GM23338 (cell line): ENCODE measurements around the gene MINAR1. TPM values are rescaled to one million over a fixed set of nuclear protein-coding genes. Genes with fewer than 3 reads are reported as not detected.

ENCODE experiments used
- ATAC-seq: fragments of 200-7000 bp; cut with Tn5 transposase; 3 replicates; pipeline ENCODE4 v1.9.1; 2020
- DNase-seq: peaks from one replicate; pipeline ENCODE4 v3.0.0-alpha.2; 2015; ENCODE audit warnings: low spot score
- H2AFZ ChIP-seq: fragments of 200-600 bp; sonication (generic); 2 replicates; pipeline ENCODE4 v1.8.0; 2016; ENCODE audit warnings: antibody characterized with exemption, mild to moderate bottlenecking, moderate library complexity
- H3F3A ChIP-seq: fragments of 200-600 bp; sonication (generic); replicated peaks from 2 replicates; pipeline ENCODE4 v1.8.0; 2017; ENCODE audit warnings: antibody characterized with exemption, mixed run types, low read depth
- H3K27ac ChIP-seq: fragments of 200-600 bp; sonication (generic); 2 replicates; pipeline ENCODE4 v1.6.1; 2016; ENCODE audit warnings: low read depth
- H3K27me3 ChIP-seq: fragments of 200-600 bp; sonication (generic); 2 replicates; pipeline ENCODE4 v1.8.0; 2016; ENCODE audit warnings: mild to moderate bottlenecking, mixed run types, moderate library complexity; ENCODE audit not compliant: insufficient read depth
- H3K36me3 ChIP-seq: fragments of 200-600 bp; sonication (generic); 2 replicates; pipeline ENCODE4 v1.8.0; 2016; ENCODE audit warnings: mild to moderate bottlenecking; ENCODE audit not compliant: insufficient read depth
- H3K4me1 ChIP-seq: fragments of 200-600 bp; sonication (generic); 2 replicates; pipeline ENCODE4 v1.8.0; 2016; ENCODE audit warnings: mild to moderate bottlenecking, moderate library complexity; ENCODE audit not compliant: insufficient read depth
- H3K4me2 ChIP-seq: fragments of 200-600 bp; sonication (generic); 2 replicates; pipeline ENCODE4 v1.7.1; 2017; ENCODE audit warnings: mixed run types
- H3K4me3 ChIP-seq: fragments of 200-600 bp; sonication (generic); 2 replicates; pipeline ENCODE4 v1.6.1; 2016; ENCODE audit warnings: mixed run types
- H3K79me2 ChIP-seq: fragments of 200-600 bp; sonication (generic); replicated peaks from 2 replicates; pipeline ENCODE4 v1.8.0; 2017; ENCODE audit warnings: mild to moderate bottlenecking; ENCODE audit not compliant: insufficient read depth
- H3K9me2 ChIP-seq: fragments of 200-600 bp; sonication (generic); 2 replicates; pipeline ENCODE4 v1.8.0; 2017; ENCODE audit not compliant: insufficient read depth
- H4K20me1 ChIP-seq: fragments of 200-600 bp; sonication (generic); replicated peaks from 2 replicates; pipeline ENCODE4 v1.8.0; 2017; ENCODE audit warnings: mild to moderate bottlenecking; ENCODE audit not compliant: insufficient read depth
- H3K27ac Mint-ChIP-seq: 2 replicates; pipeline ENCODE4 v1.8.0; 2020; ENCODE audit warnings: inconsistent platforms, mild to moderate bottlenecking, moderate library complexity, mixed read lengths
- H3K27me3 Mint-ChIP-seq: 3 replicates; pipeline ENCODE4 v1.8.0; 2022; ENCODE audit warnings: low read depth, mild to moderate bottlenecking, moderate library complexity, mixed read lengths, inconsistent platforms; ENCODE audit not compliant: insufficient read depth, poor library complexity
- H3K36me3 Mint-ChIP-seq: 3 replicates; pipeline ENCODE4 v1.8.0; 2021; ENCODE audit warnings: low read depth, mild to moderate bottlenecking, inconsistent platforms, moderate library complexity, mixed read lengths
- H3K4me1 Mint-ChIP-seq: 3 replicates; pipeline ENCODE4 v1.8.0; 2020; ENCODE audit warnings: mild to moderate bottlenecking, inconsistent platforms, mixed read lengths
- H3K4me3 Mint-ChIP-seq: 3 replicates; pipeline ENCODE4 v1.8.0; 2021; ENCODE audit warnings: moderate library complexity, mild to moderate bottlenecking, inconsistent platforms, mixed read lengths
- H3K9me3 Mint-ChIP-seq: 3 replicates; pipeline ENCODE4 v1.8.0; 2020; ENCODE audit warnings: moderate library complexity, mild to moderate bottlenecking, inconsistent platforms, mixed read lengths
- CTCF ChIP-seq, 2 experiments: fragments of 200-600 bp in 1 of 2; sonication (generic) in 1 of 2; conservative IDR thresholded peaks; 2 replicates each; pipeline versions ENCODE4 v1.5.1 to v1.6.1; 2016 to 2017; ENCODE audit warnings: antibody characterized with exemption in 2 of 2, low read depth in 2 of 2, mild to moderate bottlenecking in 2 of 2, moderate library complexity in 1 of 2
- EZH2 ChIP-seq: fragments of 200-600 bp; sonication (generic); IDR thresholded peaks from one replicate; pipeline ENCODE4 v1.8.0; 2017; ENCODE audit warnings: antibody characterized with exemption, mild to moderate bottlenecking, low read depth; ENCODE audit not compliant: unreplicated experiment
- JUNB ChIP-seq: IDR thresholded peaks from one replicate; pipeline ENCODE4 v1.6.1; 2016; ENCODE audit warnings: antibody characterized with exemption; ENCODE audit not compliant: unreplicated experiment
- NANOG ChIP-seq: IDR thresholded peaks from 2 replicates; pipeline ENCODE4 v1.6.1; 2016; ENCODE audit warnings: antibody characterized with exemption, borderline replicate concordance
- REST ChIP-seq: IDR thresholded peaks from one replicate; pipeline ENCODE4 v1.6.1; 2018; ENCODE audit warnings: antibody characterized with exemption; ENCODE audit not compliant: unreplicated experiment
- STAT1 ChIP-seq: IDR thresholded peaks from one replicate; pipeline ENCODE4 v1.6.1; 2016; ENCODE audit warnings: antibody characterized with exemption; ENCODE audit not compliant: unreplicated experiment
- ZNF114 ChIP-seq: fragments of 250-450 bp; sonication (Bioruptor Pico); IDR thresholded peaks from 2 replicates; pipeline ENCODE4 v1.5.0; 2020; ENCODE audit warnings: mild to moderate bottlenecking, moderate library complexity
- polyA plus RNA-seq: library from polyadenylated mRNA; unstranded; fragments of >200 nt; fragmentation: Nextera tagmentation; extraction: Ambion mirVana; gene quantifications from 2 replicates; pipeline ENCODE4 v1.2.1, GENCODE V29; 2016
- total RNA-seq: library from RNA; depleted of rRNA; stranded (reverse); fragments of >200 nt; shearing (Covaris generic); gene quantifications from 2 replicates; pipeline ENCODE4 v1.2.3, GENCODE V29; 2014
- TF ChIP-seq, protein P1 (sequence below): fragments of 250-450 bp; sonication (Bioruptor Pico); IDR thresholded peaks from 2 replicates; pipeline ENCODE4 v1.5.0; 2020; ENCODE audit warnings: mild to moderate bottlenecking, moderate library complexity

MINAR1 gene
- total and polyA plus RNA-seq, 2 experiments from 2014 or later: 0.32 to 1.4 TPM

GRCh38 chr15:79397269-79397910 is 34.7 kb upstream of the MINAR1 start:
- Histone ChIP-seq H3F3A (no peaks in the 10 kb centered on the region), H2AFZ (no peak overlapping the region), H3K36me3 (no peaks in the 10 kb centered on the region), H3K27ac (no peak overlapping the region), H3K4me1 (peaks cover 4% of the 10 kb centered on the region; the same call in 1 of the 2 replicates), H4K20me1 (no peaks in the 10 kb centered on the region), H3K4me3 (no peak overlapping the region), H3K79me2 (no peaks in the 10 kb centered on the region), H3K4me2 (no peak overlapping the region), H3K27me3 (no peaks in the 10 kb centered on the region), H3K9me2 (no peaks in the 10 kb centered on the region)
- H3K27ac Mint-ChIP-seq: no peak overlapping the region
- no peaks in the 10 kb centered on the region for H3K9me3 Mint-ChIP-seq
- H3K27me3 Mint-ChIP-seq: no peaks in the 10 kb centered on the region
- ATAC-seq: no peak
- no peak overlapping the region for H3K4me3 Mint-ChIP-seq
- no peak for DNase-seq
- TF ChIP-seq NANOG (no peak), EZH2 (no peak), JUNB (no peak), REST (no peak), STAT1 (no peak), ZNF114 (CRISPR knock-in tag) (no peak), CTCF (conservative IDR thresholded peaks at IDR 0.05; ENCODE audit: low read depth in 2 of 2) (no peak)
- TF ChIP-seq, protein P1, sequence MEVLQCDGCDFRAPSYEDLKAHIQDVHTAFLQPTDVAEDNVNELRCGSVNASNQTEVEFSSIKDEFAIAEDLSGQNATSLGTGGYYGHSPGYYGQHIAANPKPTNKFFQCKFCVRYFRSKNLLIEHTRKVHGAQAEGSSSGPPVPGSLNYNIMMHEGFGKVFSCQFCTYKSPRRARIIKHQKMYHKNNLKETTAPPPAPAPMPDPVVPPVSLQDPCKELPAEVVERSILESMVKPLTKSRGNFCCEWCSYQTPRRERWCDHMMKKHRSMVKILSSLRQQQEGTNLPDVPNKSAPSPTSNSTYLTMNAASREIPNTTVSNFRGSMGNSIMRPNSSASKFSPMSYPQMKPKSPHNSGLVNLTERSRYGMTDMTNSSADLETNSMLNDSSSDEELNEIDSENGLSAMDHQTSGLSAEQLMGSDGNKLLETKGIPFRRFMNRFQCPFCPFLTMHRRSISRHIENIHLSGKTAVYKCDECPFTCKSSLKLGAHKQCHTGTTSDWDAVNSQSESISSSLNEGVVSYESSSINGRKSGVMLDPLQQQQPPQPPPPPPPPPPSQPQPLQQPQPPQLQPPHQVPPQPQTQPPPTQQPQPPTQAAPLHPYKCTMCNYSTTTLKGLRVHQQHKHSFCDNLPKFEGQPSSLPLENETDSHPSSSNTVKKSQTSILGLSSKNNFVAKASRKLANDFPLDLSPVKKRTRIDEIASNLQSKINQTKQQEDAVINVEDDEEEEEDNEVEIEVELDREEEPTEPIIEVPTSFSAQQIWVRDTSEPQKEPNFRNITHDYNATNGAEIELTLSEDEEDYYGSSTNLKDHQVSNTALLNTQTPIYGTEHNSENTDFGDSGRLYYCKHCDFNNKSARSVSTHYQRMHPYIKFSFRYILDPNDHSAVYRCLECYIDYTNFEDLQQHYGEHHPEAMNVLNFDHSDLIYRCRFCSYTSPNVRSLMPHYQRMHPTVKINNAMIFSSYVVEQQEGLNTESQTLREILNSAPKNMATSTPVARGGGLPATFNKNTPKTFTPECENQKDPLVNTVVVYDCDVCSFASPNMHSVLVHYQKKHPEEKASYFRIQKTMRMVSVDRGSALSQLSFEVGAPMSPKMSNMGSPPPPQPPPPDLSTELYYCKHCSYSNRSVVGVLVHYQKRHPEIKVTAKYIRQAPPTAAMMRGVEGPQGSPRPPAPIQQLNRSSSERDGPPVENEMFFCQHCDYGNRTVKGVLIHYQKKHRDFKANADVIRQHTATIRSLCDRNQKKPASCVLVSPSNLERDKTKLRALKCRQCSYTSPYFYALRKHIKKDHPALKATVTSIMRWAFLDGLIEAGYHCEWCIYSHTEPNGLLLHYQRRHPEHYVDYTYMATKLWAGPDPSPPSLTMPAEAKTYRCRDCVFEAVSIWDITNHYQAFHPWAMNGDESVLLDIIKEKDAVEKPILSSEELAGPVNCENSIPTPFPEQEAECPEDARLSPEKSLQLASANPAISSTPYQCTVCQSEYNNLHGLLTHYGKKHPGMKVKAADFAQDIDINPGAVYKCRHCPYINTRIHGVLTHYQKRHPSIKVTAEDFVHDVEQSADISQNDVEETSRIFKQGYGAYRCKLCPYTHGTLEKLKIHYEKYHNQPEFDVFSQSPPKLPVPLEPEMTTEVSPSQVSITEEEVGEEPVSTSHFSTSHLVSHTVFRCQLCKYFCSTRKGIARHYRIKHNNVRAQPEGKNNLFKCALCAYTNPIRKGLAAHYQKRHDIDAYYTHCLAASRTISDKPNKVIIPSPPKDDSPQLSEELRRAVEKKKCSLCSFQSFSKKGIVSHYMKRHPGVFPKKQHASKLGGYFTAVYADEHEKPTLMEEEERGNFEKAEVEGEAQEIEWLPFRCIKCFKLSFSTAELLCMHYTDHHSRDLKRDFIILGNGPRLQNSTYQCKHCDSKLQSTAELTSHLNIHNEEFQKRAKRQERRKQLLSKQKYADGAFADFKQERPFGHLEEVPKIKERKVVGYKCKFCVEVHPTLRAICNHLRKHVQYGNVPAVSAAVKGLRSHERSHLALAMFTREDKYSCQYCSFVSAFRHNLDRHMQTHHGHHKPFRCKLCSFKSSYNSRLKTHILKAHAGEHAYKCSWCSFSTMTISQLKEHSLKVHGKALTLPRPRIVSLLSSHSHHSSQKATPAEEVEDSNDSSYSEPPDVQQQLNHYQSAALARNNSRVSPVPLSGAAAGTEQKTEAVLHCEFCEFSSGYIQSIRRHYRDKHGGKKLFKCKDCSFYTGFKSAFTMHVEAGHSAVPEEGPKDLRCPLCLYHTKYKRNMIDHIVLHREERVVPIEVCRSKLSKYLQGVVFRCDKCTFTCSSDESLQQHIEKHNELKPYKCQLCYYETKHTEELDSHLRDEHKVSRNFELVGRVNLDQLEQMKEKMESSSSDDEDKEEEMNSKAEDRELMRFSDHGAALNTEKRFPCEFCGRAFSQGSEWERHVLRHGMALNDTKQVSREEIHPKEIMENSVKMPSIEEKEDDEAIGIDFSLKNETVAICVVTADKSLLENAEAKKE: no peak
- H3K4me1 Mint-ChIP-seq: peaks cover 5% of the 10 kb centered on the region; the same call in 2 of the 3 replicates
- H3K36me3 Mint-ChIP-seq: no peaks in the 10 kb centered on the region
